HepG2 (cell line): ENCODE measurements around the gene ZNRF4. TPM values are rescaled to one million over a fixed set of nuclear protein-coding genes. Genes with fewer than 3 reads are reported as not detected.

Source experiments
- ATRX ChIP-seq: sonication (generic); formaldehyde crosslinking; IDR thresholded peaks from 2 replicates; pipeline ENCODE4 v1.4.0; 2020; ENCODE audit warnings: missing genetic modification reagents, borderline replicate concordance
- HOMEZ ChIP-seq: IDR thresholded peaks from 2 replicates; pipeline ENCODE4 v1.6.1; 2016; ENCODE audit warnings: low read depth
- SNAPC5 ChIP-seq: sonication (generic); formaldehyde crosslinking; IDR thresholded peaks from 2 replicates; pipeline ENCODE4 v1.8.1; 2023; ENCODE audit warnings: mild to moderate bottlenecking, missing genetic modification reagents, borderline replicate concordance
- ZBTB21 ChIP-seq: sonication (generic); formaldehyde crosslinking; IDR thresholded peaks from 2 replicates; pipeline ENCODE4 v1.4.0; 2020; ENCODE audit warnings: missing genetic modification reagents
- ZBTB4 ChIP-seq: sonication (generic); formaldehyde crosslinking; IDR thresholded peaks from 2 replicates; pipeline ENCODE4 v1.4.0; 2020; ENCODE audit warnings: missing genetic modification reagents, mild to moderate bottlenecking, borderline replicate concordance
- ZNF33A ChIP-seq: sonication (generic); formaldehyde crosslinking; IDR thresholded peaks from 2 replicates; pipeline ENCODE4 v1.5.1; 2020; ENCODE audit warnings: missing genetic modification reagents, mild to moderate bottlenecking, moderate library complexity, borderline replicate concordance
- ZNF691 ChIP-seq: sonication (generic); formaldehyde crosslinking; IDR thresholded peaks from 2 replicates; pipeline ENCODE4 v1.4.0; 2020; ENCODE audit warnings: missing genetic modification reagents, low read depth, mild to moderate bottlenecking, borderline replicate concordance
- ZNF776 ChIP-seq: sonication (generic); formaldehyde crosslinking; IDR thresholded peaks from 2 replicates; pipeline ENCODE4 v1.4.0; 2020; ENCODE audit warnings: mild to moderate bottlenecking, missing genetic modification reagents
- polyA plus RNA-seq, 8 experiments: library from polyadenylated mRNA; depleted of rRNA in 3 of 8; stranded (reverse) in 7 of 8; unstranded in 1 of 8; fragments of >200 nt; fragmentation: Illumina TruSeq in 4 of 8; extraction: Trizol in 4 of 8; gene quantifications; 2 replicates each; pipeline versions ENCODE4 v1.2.1 to v1.2.3, GENCODE V29; 2011 to 2016; ENCODE audit warnings: low read depth in 4 of 8, missing spikeins in 1 of 8, mixed read lengths in 1 of 8; ENCODE audit not compliant: insufficient read depth in 1 of 8
- total RNA-seq, 5 experiments: library from RNA; depleted of rRNA; stranded (reverse); fragments of >200 nt; fragmentation: Illumina TruSeq; extraction: Trizol; gene quantifications; 2 replicates each; pipeline ENCODE4 v1.2.3, GENCODE V29; 2016; ENCODE audit warnings: low read depth in 1 of 5

ZNRF4 gene
- total and polyA plus RNA-seq, 2 of the 13 experiments (the other 11 are each of a cell fraction or from before 2014, with no cell fraction given), result not detected

- TF ChIP-seq ZBTB4 (CRISPR knock-in tag) (no peak), ZBTB21 (CRISPR knock-in tag) (no peak), ZNF691 (CRISPR knock-in tag) (no peak), HOMEZ (CRISPR knock-in tag) (no peak), ZNF776 (CRISPR knock-in tag) (no peak), SNAPC5 (no peak), ZNF33A (CRISPR knock-in tag) (no peak), ATRX (CRISPR knock-in tag) (no peak)
These were observed 14.9 kb upstream of the ZNRF4 start (continued) for GRCh38 chr19:5440299-5440698.
